Epithelial cell of esophagus (primary cell): ENCODE measurements around the gene PRG2.
"Not testable (repeated sequence)": the region's sequence is repeated elsewhere in the genome, so short reads cannot be mapped to it uniquely, and the experiment has no call there.

Experiments used
- DNase-seq: peaks from one replicate; pipeline ENCODE4 v3.0.0; 2010; ENCODE audit warnings: low read depth
- H3K4me3 ChIP-seq: 2 replicates; pipeline ENCODE4 v1.5.1; 2011; ENCODE audit warnings: mild to moderate bottlenecking, low read length, control low read depth
- CTCF ChIP-seq: IDR thresholded peaks from 2 replicates; pipeline ENCODE4 v1.5.1; 2011; ENCODE audit warnings: low read depth, mild to moderate bottlenecking, low read length, control low read depth, inconsistent platforms; ENCODE audit not compliant: insufficient read depth; ENCODE audit errors: missing control alignments

The PRG2 gene

GRCh38 chr11:57405271-57405860 lies 14.9 kb upstream of the PRG2 start:
- no peak overlapping the region for H3K4me3 ChIP-seq
- DNase-seq: no peak
- TF ChIP-seq CTCF: no peak

- H3K4me3 ChIP-seq: no peak overlapping the region
- no peak for TF ChIP-seq CTCF
- DNase-seq: no peak
These were observed 13.3 kb upstream of the PRG2 start for GRCh38 chr11:57403802-57404147.

GRCh38 chr11:57403003-57403801 lies 12.8 kb upstream of the PRG2 start:
- H3K4me3 ChIP-seq, DNase-seq: not testable (repeated sequence)

- no peak for TF ChIP-seq CTCF
- H3K4me3 ChIP-seq: no peak overlapping the region
- DNase-seq: peak; percentile 71
These were observed 11.9 kb upstream of the PRG2 start for GRCh38 chr11:57402188-57403002.

- no peak overlapping the region for H3K4me3 ChIP-seq
- DNase-seq: no peak
- TF ChIP-seq CTCF: no peak
These were observed 9.6 kb upstream of the PRG2 start for GRCh38 chr11:57399972-57400578.

GRCh38 chr11:57399221-57399620 lies 8.8 kb upstream of the PRG2 start:
- TF ChIP-seq CTCF: no peak
- peak; percentile 81 for DNase-seq
- no peak overlapping the region for H3K4me3 ChIP-seq

GRCh38 chr11:57397394-57397990 lies 7.0 kb upstream of the PRG2 start:
- no peak for TF ChIP-seq CTCF
- H3K4me3 ChIP-seq: no peak overlapping the region
- DNase-seq: no peak
